ENCODE results near the gene LYSMD3. TPM values are rescaled to one million over a fixed set of nuclear protein-coding genes. Genes with fewer than 3 reads are reported as not detected.
A peak's percentile ranks its signal among the peaks of the same experiment; 100 is the strongest.

The LYSMD3 gene
- total and polyA plus RNA-seq, 3 experiments from 2014 or later = 13.0 to 17.0 (median 17.0) TPM

DNA sequence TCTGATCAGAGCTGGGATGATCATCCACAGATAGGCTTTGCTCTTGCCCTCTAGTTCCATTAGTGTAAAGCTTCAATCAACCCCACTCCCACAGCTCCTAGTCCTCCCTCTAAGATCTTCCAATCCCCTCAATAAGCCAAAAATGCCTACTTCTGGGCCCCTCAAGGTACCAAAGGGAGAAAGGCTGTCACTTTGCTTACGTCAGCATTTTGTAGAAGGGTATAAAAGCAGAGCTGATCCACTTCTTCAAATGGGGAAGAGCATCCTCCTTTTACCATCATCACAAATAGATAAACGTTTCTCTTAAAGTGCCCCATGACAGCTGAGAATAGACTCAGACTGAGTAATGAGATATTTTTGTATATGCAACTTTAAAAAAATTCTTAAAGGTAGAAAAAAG, 16.1 kb upstream of the LYSMD3 start:
- no peaks in the 10 kb centered on the region for H3K4me1 ChIP-seq (ENCODE audit: insufficient read depth, low read length)
- no peaks in the 10 kb centered on the region for H3K36me3 ChIP-seq (ENCODE audit: insufficient read depth, low read length)
- ChIA-PET POLR2A (no interaction called here), CTCF (no interaction called here)
- Mint-ChIP-seq H3K4me3 (no peak overlapping the region), H3K4me1 (no peaks in the 10 kb centered on the region), H3K36me3 (no peaks in the 10 kb centered on the region), H3K27ac (no peak overlapping the region), H3K27me3 (peaks cover 18 to 42% of the 10 kb centered on the region in 2 donors), H3K9me3 (peaks cover 0 to 2% (median 0%) of the 10 kb centered on the region in 5 donors)
- no peak for DNase-seq
- peaks cover 6% of the 10 kb centered on the region for H3K27me3 ChIP-seq (ENCODE audit: insufficient read depth, low read length, poor library complexity, severe bottlenecking)
- H3K4me3 ChIP-seq (ENCODE audit: low read length) = no peak overlapping the region
- no peaks in the 10 kb centered on the region for H3K9me3 ChIP-seq (ENCODE audit: low read length)
- no peak overlapping the region for H3K27ac ChIP-seq (ENCODE audit: low read depth, low read length)

DNA sequence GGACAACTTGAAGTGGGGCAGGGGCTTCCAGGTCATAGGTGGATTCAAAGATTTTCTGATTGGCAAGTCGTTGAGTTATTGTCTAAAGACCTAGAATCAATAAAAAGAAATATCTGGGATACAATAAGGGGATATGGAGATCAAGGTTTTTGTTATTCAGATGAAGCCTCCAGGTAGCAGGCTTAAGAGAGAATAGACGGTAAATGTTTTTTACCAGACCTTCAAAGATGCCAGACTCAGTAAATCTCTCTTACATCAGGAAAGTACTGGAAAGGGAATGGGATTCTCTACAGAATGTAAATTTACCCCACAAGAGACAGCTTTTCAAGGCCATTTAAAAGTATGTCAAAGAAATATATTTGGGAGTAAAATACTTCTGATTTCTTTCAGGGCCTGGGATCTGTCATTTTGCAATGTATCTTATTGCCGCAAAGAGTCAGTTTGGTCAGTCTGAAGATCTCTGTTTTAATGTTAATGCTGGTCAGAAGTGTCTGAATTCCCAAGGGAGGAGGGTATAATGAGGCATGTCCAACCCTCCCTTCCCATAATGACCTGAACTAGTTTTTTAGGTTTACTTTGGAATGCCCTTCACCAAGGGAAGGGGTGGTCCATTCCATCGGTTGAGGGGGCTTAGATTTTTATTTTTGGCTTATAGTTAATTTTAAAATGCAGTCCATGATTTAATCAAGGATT, 13.6 kb upstream of the LYSMD3 start:
- Mint-ChIP-seq H3K27me3 (peaks cover 15 to 54% of the 10 kb centered on the region in 2 donors), H3K4me1 (no peaks in the 10 kb centered on the region), H3K9me3 (peaks cover 0 to 2% (median 0%) of the 10 kb centered on the region in 5 donors), H3K27ac (peak overlapping the region in 1 of 8 donors; percentile 6), H3K36me3 (no peaks in the 10 kb centered on the region), H3K4me3 (no peak overlapping the region)
- Histone ChIP-seq H3K27ac (ENCODE audit: low read depth, low read length) (no peak overlapping the region), H3K27me3 (ENCODE audit: insufficient read depth, low read length, poor library complexity, severe bottlenecking) (peaks cover 6% of the 10 kb centered on the region), H3K4me3 (ENCODE audit: low read length) (no peak overlapping the region), H3K4me1 (ENCODE audit: insufficient read depth, low read length) (no peaks in the 10 kb centered on the region), H3K9me3 (ENCODE audit: low read length) (no peaks in the 10 kb centered on the region), H3K36me3 (ENCODE audit: insufficient read depth, low read length) (no peaks in the 10 kb centered on the region)
- ChIA-PET POLR2A (no interaction called here), CTCF (no interaction called here)
- no peak for DNase-seq

DNA sequence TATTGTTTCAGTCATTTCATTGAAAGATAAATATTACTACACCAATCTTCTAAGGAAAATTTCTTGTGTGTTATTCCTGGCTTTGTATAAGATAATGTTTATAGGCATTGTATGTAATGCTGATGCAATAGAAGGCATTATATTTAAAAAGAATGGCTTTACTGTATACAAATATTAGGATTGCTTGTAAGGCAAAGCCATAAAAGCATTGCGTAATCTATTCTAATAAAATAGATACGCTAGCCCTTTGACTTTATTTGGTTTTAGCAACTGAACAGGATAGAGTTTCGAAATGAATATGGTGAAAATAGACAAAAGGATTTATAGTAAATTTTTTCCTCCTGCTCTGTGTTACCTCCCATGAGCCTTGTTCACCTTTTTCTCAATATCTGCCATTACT, 5.5 kb upstream of the LYSMD3 start:
- CTCF ChIA-PET = no interaction called here
- Histone ChIP-seq H3K4me1 (ENCODE audit: insufficient read depth, low read length) (peaks cover 8% of the 10 kb centered on the region), H3K4me3 (ENCODE audit: low read length) (no peak overlapping the region), H3K27ac (ENCODE audit: low read depth, low read length) (no peak overlapping the region), H3K9me3 (ENCODE audit: low read length) (no peaks in the 10 kb centered on the region), H3K27me3 (ENCODE audit: insufficient read depth, low read length, poor library complexity, severe bottlenecking) (no peaks in the 10 kb centered on the region), H3K36me3 (ENCODE audit: insufficient read depth, low read length) (no peaks in the 10 kb centered on the region)
- POLR2A ChIA-PET = no interaction called here
- H3K4me3 Mint-ChIP-seq = no peak overlapping the region
- no peak for DNase-seq
- no peak overlapping the region for H3K27ac Mint-ChIP-seq
- peaks cover 17 to 56% of the 10 kb centered on the region in 2 donors for H3K27me3 Mint-ChIP-seq
- peaks cover 0 to 1% (median 0%) of the 10 kb centered on the region in 3 donors for H3K36me3 Mint-ChIP-seq
- no peaks in the 10 kb centered on the region for H3K9me3 Mint-ChIP-seq
- H3K4me1 Mint-ChIP-seq = peaks cover under 1 to 2% (median 2%) of the 10 kb centered on the region in 3 donors

DNA sequence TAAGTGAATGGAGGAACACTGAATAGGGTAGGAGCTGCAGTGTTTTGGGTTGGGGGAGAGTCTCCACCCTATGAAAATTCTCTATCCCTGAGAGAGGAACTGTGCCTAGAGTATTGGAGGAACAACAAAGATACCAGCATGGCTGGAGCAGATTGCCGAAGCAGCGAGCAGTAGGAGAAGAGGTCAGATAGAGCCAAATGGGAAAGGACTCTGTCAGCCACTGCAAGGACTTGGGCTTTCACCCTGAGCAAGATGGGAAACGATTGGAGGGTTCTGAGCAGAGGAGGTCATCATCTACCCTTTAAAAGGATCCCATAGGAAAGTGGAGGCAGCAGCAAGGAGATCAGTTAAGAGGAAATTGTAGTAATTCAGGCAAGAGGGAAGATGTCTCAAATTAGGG, 4.4 kb upstream of the LYSMD3 start:
- Histone ChIP-seq H3K36me3 (ENCODE audit: insufficient read depth, low read length) (no peaks in the 10 kb centered on the region), H3K27me3 (ENCODE audit: insufficient read depth, low read length, poor library complexity, severe bottlenecking) (no peaks in the 10 kb centered on the region), H3K27ac (ENCODE audit: low read depth, low read length) (no peak overlapping the region), H3K9me3 (ENCODE audit: low read length) (no peaks in the 10 kb centered on the region), H3K4me1 (ENCODE audit: insufficient read depth, low read length) (peaks cover 8% of the 10 kb centered on the region), H3K4me3 (ENCODE audit: low read length) (no peak overlapping the region)
- no peak overlapping the region for H3K4me3 Mint-ChIP-seq
- DNase-seq = no peak
- H3K27me3 Mint-ChIP-seq = peaks cover 17 to 48% of the 10 kb centered on the region in 2 donors
- ChIA-PET CTCF (no interaction called here), POLR2A (no interaction called here)
- H3K9me3 Mint-ChIP-seq = no peaks in the 10 kb centered on the region
- peaks cover 5 to 8% (median 6%) of the 10 kb centered on the region in 3 donors for H3K4me1 Mint-ChIP-seq
- peak overlapping the region in 1 of 8 donors; percentile 64 for H3K27ac Mint-ChIP-seq
- H3K36me3 Mint-ChIP-seq = peaks cover 0 to 6% (median 0%) of the 10 kb centered on the region in 3 donors

DNA sequence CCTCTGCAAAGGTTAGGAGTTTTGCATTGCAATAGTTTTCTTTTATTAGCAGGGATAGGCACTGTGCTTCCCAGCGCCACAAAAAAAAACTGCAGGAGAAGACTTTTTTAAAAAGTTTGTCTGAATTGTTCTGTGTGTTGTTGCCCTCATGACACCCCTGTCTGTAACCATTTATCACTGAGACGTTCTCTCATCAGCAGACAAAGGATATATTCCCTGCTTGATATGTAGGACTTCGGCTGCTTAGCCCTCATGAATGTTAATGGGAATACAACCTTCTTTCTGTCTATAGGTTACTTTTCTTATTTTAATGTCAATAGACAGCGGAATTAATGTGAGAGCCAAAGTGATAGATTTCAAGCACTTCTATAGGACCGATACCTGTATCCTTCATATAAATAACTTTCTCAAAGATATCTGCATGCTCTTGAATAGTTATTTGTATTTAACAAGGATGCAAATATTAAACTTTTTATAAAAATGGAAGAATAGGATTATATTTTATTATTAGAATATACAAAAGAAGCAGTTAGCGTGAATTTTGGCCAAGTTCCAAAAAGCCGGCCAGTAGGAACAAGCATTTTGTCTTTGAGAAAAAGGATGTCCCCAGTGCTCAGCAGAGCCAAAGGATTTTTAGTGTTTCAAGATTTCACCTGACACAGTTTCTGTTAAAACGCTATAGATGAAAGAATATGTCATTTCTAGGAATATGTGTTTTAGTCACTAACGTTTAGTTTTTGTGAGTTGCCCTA, 1.5 kb upstream of the LYSMD3 start:
- ChIA-PET POLR2A (interaction anchor here (1.2 to 1.4 kb wide), 2 partner anchors 58 to 121 kb away, joined by 6 to 7 read pairs; partner anchors contain the start of gene CETN3), CTCF (interaction anchor here (0.7 to 3.7 kb wide), 12 partner anchors 10 to 1803 kb away, joined by 3 to 59 read pairs (median 5); partner anchors contain the start of genes CETN3, MBLAC2 and POLR3G)
- peak overlapping the region in 3 of 7 donors; percentile 40 to 100 (median 98) for H3K4me3 Mint-ChIP-seq
- peak overlapping the region in 4 of 8 donors; percentile 4 to 99 (median 95) for H3K27ac Mint-ChIP-seq
- Histone ChIP-seq H3K27ac (ENCODE audit: low read depth, low read length) (peak overlapping the region; percentile 98), H3K36me3 (ENCODE audit: insufficient read depth, low read length) (no peaks in the 10 kb centered on the region), H3K9me3 (ENCODE audit: low read length) (no peaks in the 10 kb centered on the region), H3K27me3 (ENCODE audit: insufficient read depth, low read length, poor library complexity, severe bottlenecking) (no peaks in the 10 kb centered on the region), H3K4me1 (ENCODE audit: insufficient read depth, low read length) (peaks cover 23% of the 10 kb centered on the region), H3K4me3 (ENCODE audit: low read length) (no peak overlapping the region)
- no peak for DNase-seq
- H3K9me3 Mint-ChIP-seq = no peaks in the 10 kb centered on the region
- H3K36me3 Mint-ChIP-seq = peaks cover 0 to 12% (median 2%) of the 10 kb centered on the region in 3 donors
- peaks cover 16 to 36% of the 10 kb centered on the region in 2 donors for H3K27me3 Mint-ChIP-seq
- H3K4me1 Mint-ChIP-seq = peaks cover 29 to 36% (median 32%) of the 10 kb centered on the region in 3 donors

DNA sequence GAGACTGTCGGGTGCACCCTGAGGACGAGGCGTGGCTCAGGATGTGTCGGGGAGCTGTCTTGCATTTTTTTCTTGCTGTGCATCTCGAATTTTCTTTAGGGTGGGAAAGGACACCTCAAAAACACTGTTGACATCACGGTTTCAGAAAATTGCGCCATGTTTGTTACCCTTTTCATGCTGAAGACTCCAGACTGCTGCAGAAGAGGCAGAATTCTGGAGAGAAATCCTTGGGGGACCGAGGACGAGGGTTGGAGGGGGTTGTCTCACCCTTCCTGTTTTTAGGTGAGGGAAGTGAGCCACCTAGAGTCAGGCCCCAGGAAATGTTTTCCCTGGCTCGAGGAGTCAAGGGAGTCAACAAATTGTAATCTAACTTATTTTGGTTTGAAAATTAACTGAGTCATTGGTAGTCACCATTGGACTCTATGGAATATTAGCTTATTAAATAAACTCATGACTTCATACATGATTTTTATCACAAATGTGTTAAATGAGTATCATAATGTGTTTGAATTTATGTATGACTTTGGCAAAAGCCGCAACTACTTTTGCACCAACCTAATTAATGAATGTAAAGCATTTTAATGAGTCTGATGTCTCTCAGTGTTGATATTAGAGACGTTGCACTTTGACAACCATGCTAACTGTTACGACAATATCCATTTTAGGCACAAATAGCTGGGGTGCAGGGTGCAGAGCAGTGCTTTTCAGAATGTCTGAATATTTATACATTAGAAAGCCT, 724 bp upstream of the LYSMD3 start:
- no peaks in the 10 kb centered on the region for H3K27me3 ChIP-seq (ENCODE audit: insufficient read depth, low read length, poor library complexity, severe bottlenecking)
- Mint-ChIP-seq H3K27me3 (peaks cover 8 to 29% of the 10 kb centered on the region in 2 donors), H3K27ac (peak overlapping the region; percentile 92 to 100 (median 98)), H3K9me3 (no peaks in the 10 kb centered on the region), H3K36me3 (peaks cover 0 to 16% (median 2%) of the 10 kb centered on the region in 3 donors), H3K4me1 (peaks cover 30 to 41% (median 37%) of the 10 kb centered on the region in 3 donors), H3K4me3 (peak overlapping the region; percentile 97 to 100 (median 99))
- DNase-seq = peak in 2 of 5 donors; percentile 36 to 40
- H3K9me3 ChIP-seq (ENCODE audit: low read length) = no peaks in the 10 kb centered on the region
- H3K4me3 ChIP-seq (ENCODE audit: low read length) = peak overlapping the region; percentile 94
- ChIA-PET CTCF (interaction anchor here (0.7 to 3.7 kb wide), 15 partner anchors 9 to 1802 kb away, joined by 3 to 59 read pairs (median 5); partner anchors contain the start of genes CETN3, MBLAC2 and POLR3G), POLR2A (interaction anchor here (1.0 to 1.4 kb wide), 4 partner anchors 56 to 120 kb away, joined by 3 to 7 read pairs (median 6); partner anchors contain the start of genes CETN3, MBLAC2 and POLR3G)
- peak overlapping the region; percentile 98 for H3K27ac ChIP-seq (ENCODE audit: low read depth, low read length)
- H3K36me3 ChIP-seq (ENCODE audit: insufficient read depth, low read length) = no peaks in the 10 kb centered on the region
- peaks cover 23% of the 10 kb centered on the region for H3K4me1 ChIP-seq (ENCODE audit: insufficient read depth, low read length)

DNA sequence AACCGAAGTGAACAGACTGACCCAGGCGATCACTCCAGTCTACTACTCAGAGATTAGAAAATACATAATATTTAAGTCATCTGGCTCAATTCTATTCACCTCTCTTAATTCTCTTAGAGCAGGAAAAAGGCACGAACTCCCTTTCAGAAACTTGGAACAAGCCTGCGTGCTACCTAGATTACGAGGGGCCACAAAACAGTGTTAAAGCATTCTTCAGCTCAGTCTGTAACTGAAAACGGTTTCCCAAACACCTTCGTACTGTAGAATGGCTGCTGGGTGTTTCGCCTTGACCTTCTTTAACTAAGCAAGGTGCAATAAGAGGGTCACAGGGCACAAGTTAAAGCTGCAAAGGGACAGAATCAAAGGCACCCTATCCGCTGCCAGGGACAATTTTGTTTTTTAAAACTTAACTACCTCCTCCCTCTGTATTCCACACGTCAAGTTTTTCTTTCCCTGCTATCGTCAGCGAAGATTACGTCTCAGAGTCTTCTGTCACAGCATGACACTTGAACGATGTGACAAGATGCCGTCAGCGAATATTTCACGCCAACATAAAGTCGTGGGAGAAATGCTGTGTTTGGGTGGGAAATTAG, 687 bp downstream of the LYSMD3 start:
- Mint-ChIP-seq H3K27me3 (peaks cover 2 to 15% of the 10 kb centered on the region in 2 donors), H3K4me3 (peak overlapping the region; percentile 97 to 100 (median 99)), H3K27ac (peak overlapping the region; percentile 92 to 100 (median 98)), H3K36me3 (peaks cover 0 to 25% (median 4%) of the 10 kb centered on the region in 3 donors), H3K9me3 (no peaks in the 10 kb centered on the region), H3K4me1 (peaks cover 34 to 50% (median 44%) of the 10 kb centered on the region in 3 donors)
- Histone ChIP-seq H3K9me3 (ENCODE audit: low read length) (no peaks in the 10 kb centered on the region), H3K27ac (ENCODE audit: low read depth, low read length) (peak overlapping the region; percentile 98), H3K27me3 (ENCODE audit: insufficient read depth, low read length, poor library complexity, severe bottlenecking) (no peaks in the 10 kb centered on the region), H3K36me3 (ENCODE audit: insufficient read depth, low read length) (peaks cover 3% of the 10 kb centered on the region), H3K4me1 (ENCODE audit: insufficient read depth, low read length) (peaks cover 23% of the 10 kb centered on the region), H3K4me3 (ENCODE audit: low read length) (peak overlapping the region; percentile 94)
- ChIA-PET CTCF (interaction anchor here (3.7 kb wide), 2 partner anchors 54 to 90 kb away, joined by 19 to 59 read pairs; partner anchors contain the start of genes MBLAC2 and POLR3G), POLR2A (interaction anchor here (0.6 to 2.2 kb wide), 4 partner anchors 54 to 1793 kb away, joined by 3 to 12 read pairs (median 5); partner anchors contain the start of genes ARRDC3, CETN3, MBLAC2 and POLR3G)
- peak in 2 of 5 donors; percentile 18 to 53 for DNase-seq
